ENCODE results near the gene TM4SF18.

The TM4SF18 gene

GRCh38 chr3:149373235-149374125 is 40.0 kb upstream of the TM4SF18 start:
- H3K4me3 ChIP-seq (ENCODE audit: low read depth, low read length): no peak overlapping the region
- peak; percentile 87 for DNase-seq (ENCODE audit: low read depth)
- no peak for TF ChIP-seq CTCF (conservative IDR thresholded peaks at IDR 0.05; ENCODE audit: low read depth, low read length)

DNA sequence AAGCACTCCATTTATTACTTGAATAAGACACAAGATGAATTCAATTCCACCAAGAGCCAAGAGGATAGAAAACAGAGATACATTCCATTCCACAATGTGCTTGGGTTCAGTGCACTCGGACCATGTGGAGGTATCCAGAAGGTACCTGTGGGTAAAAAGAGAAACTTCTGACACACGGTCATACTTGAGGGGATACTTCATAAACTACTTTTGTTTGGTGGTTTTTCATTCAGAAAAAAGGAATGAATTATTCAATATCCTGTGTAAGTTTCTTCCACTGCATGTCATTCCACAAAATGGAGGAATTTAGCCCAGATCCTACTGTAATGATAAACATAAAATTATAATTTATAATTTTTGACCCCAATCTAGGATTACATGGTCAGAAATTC is 38.3 kb upstream of the TM4SF18 start:
- no peak for TF ChIP-seq CTCF (conservative IDR thresholded peaks at IDR 0.05; ENCODE audit: low read depth, low read length)
- DNase-seq (ENCODE audit: low read depth): no peak
- H3K4me3 ChIP-seq (ENCODE audit: low read depth, low read length): no peak overlapping the region

DNA sequence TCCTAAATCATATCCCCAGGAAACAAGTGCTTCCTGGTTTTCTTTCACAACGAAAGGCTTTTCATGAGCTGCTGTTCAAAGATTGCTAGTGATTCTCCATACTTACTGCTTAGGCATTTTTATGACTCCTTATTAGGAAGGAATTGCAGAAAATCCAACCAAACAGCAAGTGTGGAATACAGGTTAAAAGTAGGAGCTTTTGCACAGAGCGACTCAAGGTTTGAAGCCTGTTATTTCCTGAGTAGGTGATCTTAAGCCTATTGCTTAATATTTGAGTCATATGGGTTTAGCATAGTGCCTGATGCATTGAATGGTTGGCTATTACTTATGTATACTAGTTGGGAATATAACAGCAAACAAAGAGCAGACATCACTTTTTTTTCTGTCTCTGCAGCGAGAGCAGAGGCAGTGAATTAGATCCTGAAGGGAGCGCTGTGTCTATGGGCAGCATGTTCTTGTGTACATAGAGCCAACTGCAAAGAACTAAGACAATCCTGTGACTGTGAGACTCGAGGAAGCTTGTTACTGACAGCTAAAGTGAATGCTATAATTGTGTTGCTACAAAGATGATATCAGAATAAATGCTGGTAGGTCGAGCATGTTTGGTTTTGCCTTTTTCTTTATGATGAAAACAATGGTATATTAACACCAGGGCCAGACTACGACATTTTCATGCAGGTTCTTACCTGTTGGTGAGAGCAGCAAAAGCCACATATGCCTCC is 37.7 kb upstream of the TM4SF18 start:
- no peak overlapping the region for H3K4me3 ChIP-seq (ENCODE audit: low read depth, low read length)
- peak; percentile 64 for DNase-seq (ENCODE audit: low read depth)
- peak; percentile 15 for TF ChIP-seq CTCF (conservative IDR thresholded peaks at IDR 0.05; ENCODE audit: low read depth, low read length)

DNA sequence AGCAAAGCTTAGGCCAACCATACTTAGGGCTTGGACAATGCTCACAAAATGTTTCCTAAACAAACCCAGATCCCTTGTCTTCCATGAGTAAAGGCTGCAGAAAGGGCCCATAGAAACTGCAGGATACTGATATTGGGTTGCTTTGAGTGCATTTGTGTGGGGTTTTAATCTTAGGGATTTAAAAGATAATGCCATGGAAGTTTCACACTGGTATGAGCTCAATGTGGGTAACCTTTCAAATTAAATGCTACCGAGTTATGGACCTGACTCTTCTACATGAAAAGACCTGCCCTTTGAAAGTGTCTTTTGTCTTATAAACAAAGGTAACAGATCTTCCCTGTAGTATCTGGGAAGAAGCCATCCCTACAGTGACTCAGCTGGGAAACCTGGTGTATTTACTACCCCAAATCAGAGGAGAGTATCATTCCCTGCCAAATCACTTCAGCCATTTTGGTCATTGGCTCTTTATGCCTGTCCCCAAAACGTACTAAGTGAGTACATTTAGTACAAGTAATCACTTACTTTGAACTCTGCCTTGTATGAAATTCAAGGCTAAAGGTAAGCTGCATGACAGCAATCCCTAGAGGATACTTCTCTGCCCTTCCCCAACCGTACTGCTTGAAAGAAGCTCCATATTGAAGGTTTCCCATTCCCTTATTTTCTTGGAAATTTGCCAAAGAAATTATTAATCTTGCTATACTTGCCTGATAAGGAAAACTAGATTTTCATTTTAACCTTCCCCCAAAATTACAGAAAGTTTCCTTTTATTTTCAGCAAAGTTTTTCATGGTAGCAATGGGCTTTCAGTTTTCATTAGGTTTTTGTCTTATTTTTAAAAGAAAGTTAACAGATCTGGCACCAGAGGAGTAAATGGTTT is 36.8 kb upstream of the TM4SF18 start:
- no peak for DNase-seq (ENCODE audit: low read depth)
- no peak overlapping the region for H3K4me3 ChIP-seq (ENCODE audit: low read depth, low read length)
- no peak for TF ChIP-seq CTCF (conservative IDR thresholded peaks at IDR 0.05; ENCODE audit: low read depth, low read length)

DNA sequence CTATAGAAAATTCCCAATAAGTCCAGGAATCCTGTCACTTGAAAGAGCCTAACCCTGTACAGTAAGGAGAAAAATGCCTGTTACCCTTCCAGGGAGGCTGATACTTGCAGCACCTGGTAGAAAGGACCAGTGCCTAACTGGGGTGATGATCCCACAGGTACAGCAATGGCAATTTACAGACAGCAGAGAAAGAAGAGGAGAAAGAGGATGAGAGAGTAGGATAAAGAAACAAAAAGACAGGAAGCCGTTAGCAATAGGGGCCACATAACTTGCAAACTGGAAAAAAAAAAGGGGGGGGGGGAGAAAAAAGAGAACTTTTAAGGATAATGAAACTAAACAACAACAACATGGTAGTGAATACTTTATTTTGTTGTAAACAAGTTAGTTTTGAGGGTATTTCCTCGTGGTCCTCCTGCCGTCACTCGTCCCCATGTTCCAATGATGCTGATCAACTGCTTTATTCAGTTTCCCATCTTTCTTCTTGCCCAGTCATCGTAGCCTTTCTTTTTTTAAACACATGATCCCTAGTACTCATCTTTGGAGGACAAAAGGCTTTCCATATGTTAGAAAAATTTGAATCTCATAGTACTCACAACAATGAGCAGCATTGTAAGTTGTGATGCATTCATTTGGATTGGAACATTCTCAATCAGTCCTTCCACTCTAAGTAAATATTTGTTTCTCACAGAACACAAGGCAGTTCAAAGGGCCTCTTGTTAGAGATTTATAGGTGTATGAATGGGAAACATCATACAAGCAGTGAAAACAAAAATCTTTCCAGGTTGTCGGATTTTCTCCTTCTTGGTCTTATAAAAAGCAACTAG is 35.5 kb upstream of the TM4SF18 start:
- DNase-seq (ENCODE audit: low read depth): no peak
- TF ChIP-seq CTCF (conservative IDR thresholded peaks at IDR 0.05; ENCODE audit: low read depth, low read length): no peak
- H3K4me3 ChIP-seq (ENCODE audit: low read depth, low read length): no peak overlapping the region

- TF ChIP-seq CTCF (conservative IDR thresholded peaks at IDR 0.05; ENCODE audit: low read depth, low read length): peak; percentile 23
- no peak overlapping the region for H3K4me3 ChIP-seq (ENCODE audit: low read depth, low read length)
- no peak for DNase-seq (ENCODE audit: low read depth)
Measured at GRCh38 chr3:149368201-149368673, 34.8 kb upstream of the TM4SF18 start.

All from choroid plexus epithelial cell (primary cell).